Mononuclear cell (primary cell): ENCODE measurements around the gene LMBRD2. TPM values are rescaled to one million over a fixed set of nuclear protein-coding genes. Genes with fewer than 3 reads are reported as not detected.

ENCODE experiments used
- H3K27me3 ChIP-seq: 2 replicates; pipeline ENCODE4 v1.6.0; 2011; ENCODE audit warnings: low read length, control low read depth; ENCODE audit not compliant: insufficient read depth
- H3K4me1 ChIP-seq: 2 replicates; pipeline ENCODE4 v1.5.1; 2011; ENCODE audit warnings: mild to moderate bottlenecking, low read length, control low read depth; ENCODE audit not compliant: insufficient read depth
- H3K4me3 ChIP-seq: 2 replicates; pipeline ENCODE4 v1.5.1; 2011; ENCODE audit warnings: mild to moderate bottlenecking, low read length, moderate library complexity
- H3K9me3 ChIP-seq: 2 replicates; pipeline ENCODE4 v1.5.1; 2011; ENCODE audit warnings: low read depth, mild to moderate bottlenecking, control low read depth, low read length
- total RNA-seq: library from RNA; depleted of rRNA; stranded (reverse); fragments of >200 nt; gene quantifications from one replicate; pipeline ENCODE4 v1.2.3, GENCODE V29; 2012

The LMBRD2 gene
- total RNA-seq, 1 donor: 4.1 TPM

- Histone ChIP-seq H3K4me3 (no peak overlapping the region), H3K4me1 (no peaks in the 10 kb centered on the region), H3K27me3 (no peaks in the 10 kb centered on the region), H3K9me3 (no peaks in the 10 kb centered on the region)
These were observed 95.7 kb downstream of the LMBRD2 start for GRCh38 chr5:36055984-36056383.

GRCh38 chr5:36054647-36055046 is 97.0 kb downstream of the LMBRD2 start:
- H3K4me1 ChIP-seq: no peaks in the 10 kb centered on the region
- no peaks in the 10 kb centered on the region for H3K9me3 ChIP-seq
- H3K4me3 ChIP-seq: no peak overlapping the region
- no peaks in the 10 kb centered on the region for H3K27me3 ChIP-seq

GRCh38 chr5:36052538-36052937 is 99.1 kb downstream of the LMBRD2 start:
- no peaks in the 10 kb centered on the region for H3K9me3 ChIP-seq
- no peaks in the 10 kb centered on the region for H3K4me1 ChIP-seq
- H3K27me3 ChIP-seq: no peaks in the 10 kb centered on the region
- H3K4me3 ChIP-seq: no peak overlapping the region

GRCh38 chr5:36049949-36050348 is 101.7 kb downstream of the LMBRD2 start:
- Histone ChIP-seq H3K4me3 (no peak overlapping the region), H3K4me1 (no peaks in the 10 kb centered on the region), H3K27me3 (no peaks in the 10 kb centered on the region), H3K9me3 (no peaks in the 10 kb centered on the region)

Other genes starting within 250 kb of the LMBRD2 start
- gene CAPSL, start 213.3 kb downstream of the LMBRD2 start, total RNA-seq: not detected
- under 0.01 TPM for gene UGT3A1, start 160.5 kb downstream of the LMBRD2 start, total RNA-seq
- gene UGT3A2, start 85.0 kb downstream of the LMBRD2 start, total RNA-seq: not detected
- 7.6 TPM for gene SKP2, start 224 bp upstream of the LMBRD2 start, total RNA-seq
- 10.4 TPM for gene NADK2, start 90.0 kb upstream of the LMBRD2 start, total RNA-seq
- gene RANBP3L, start 150.0 kb upstream of the LMBRD2 start, total RNA-seq: 0.10 TPM